GM04504 (cell line): ENCODE results near the gene XYLT1.
"Not testable (repeated sequence)": the region's sequence is repeated elsewhere in the genome, so short reads cannot be mapped to it uniquely, and the experiment has no call there.

Experiments used
- DNase-seq: peaks from one replicate; pipeline ENCODE4 v3.0.0-alpha.2; 2012; ENCODE audit warnings: low read depth

XYLT1 gene

DNA sequence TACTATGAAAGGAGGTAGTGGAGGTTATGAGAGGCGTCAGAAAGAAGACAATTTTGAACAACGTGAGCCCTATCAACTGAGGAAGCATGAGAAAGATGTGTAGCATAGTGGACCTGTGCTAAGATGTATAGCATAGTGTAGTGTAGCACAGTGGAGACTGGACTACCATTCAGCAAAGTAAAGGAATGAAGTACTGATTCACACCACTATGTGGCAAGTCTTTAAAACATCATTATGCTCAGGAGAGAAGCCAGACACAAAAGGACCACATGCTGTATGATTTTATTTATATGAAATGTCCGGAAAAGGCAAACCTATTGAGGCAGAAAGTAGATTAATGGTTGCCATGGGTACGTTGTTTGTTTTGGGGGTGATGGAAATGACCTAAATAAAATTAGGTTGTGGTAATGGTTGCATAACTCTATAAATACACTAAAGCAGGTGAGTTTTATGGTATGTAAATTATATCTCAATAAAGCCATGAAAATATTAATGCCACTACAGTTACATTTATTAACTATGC lies 20.4 kb upstream of the XYLT1 start:
- DNase-seq, result no peak

- no peak for DNase-seq
Observed at GRCh38 chr16:17488506-17488905, 17.7 kb upstream of the XYLT1 start.

- DNase-seq, result no peak
Observed at GRCh38 chr16:17483351-17483750, 12.6 kb upstream of the XYLT1 start.

DNA sequence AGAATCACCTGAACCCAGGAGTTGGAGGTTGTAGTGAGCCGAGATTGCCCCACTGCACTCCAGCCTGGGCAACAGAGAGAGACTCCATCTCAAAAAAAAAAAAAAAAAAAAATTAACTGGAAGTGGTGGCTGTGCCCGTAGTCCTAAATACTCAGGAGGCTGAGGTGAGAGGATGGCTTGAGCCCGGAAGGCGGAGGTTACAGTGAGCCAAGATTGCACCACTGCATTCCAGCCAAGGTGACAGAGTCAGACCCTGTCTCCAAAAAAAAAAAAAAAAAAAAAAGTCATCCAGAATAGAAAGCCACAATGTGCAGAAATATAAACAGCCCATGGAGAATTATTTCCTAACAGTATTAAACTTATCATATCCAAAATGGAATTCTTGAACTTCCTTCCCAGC lies 11.6 kb upstream of the XYLT1 start:
- DNase-seq, result not testable (repeated sequence)

- DNase-seq, result no peak
Observed at GRCh38 chr16:17481736-17482135, 11.0 kb upstream of the XYLT1 start.

GRCh38 chr16:17477260-17477545 lies 6.4 kb upstream of the XYLT1 start:
- not testable (repeated sequence) for DNase-seq

GRCh38 chr16:17476414-17477259 lies 5.9 kb upstream of the XYLT1 start:
- no peak for DNase-seq

DNA sequence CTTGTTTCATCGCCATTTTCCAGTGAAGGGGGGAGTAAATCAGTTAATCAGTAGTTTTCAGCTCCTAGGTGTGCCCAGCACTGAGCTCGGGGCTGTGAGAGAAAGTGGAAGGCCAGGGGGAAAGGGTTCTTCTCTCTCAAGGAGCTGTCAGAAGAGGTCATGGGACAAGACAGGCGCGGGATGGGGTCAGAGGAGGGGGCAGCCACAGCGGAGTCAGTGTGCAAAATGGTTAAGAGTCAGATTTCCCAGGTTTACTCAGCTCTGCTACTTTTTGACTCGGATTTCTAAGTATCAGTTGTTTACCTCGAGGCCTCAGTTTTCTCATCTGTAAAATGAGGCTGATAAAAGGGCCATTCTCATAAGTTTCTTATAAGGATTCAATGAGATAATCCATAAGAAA lies 4.3 kb upstream of the XYLT1 start:
- no peak for DNase-seq

DNA sequence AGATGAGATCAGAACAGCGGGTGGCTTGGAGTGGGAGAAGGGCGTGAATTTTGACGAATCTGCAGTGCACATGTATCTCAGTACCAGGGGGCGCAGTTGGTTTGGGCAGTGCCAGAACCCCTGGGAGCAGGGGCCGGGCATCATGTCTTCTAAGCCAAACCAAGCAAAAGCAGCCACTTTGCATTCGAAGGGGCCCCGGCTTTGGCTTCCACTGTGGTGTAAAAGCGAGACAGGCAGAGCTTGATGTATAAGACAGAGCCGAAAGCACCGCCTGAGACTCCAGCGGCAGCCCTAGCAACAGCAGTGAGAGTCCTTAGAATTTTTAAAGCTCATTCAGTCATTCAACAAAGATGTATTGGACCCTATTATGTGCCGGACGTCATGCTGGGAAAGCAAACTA lies 3.8 kb upstream of the XYLT1 start:
- no peak for DNase-seq

GRCh38 chr16:17474037-17474436 lies 3.3 kb upstream of the XYLT1 start:
- DNase-seq, result no peak

- peak; percentile 48 for DNase-seq
Observed at GRCh38 chr16:17471719-17472461, 1.1 kb upstream of the XYLT1 start.

GRCh38 chr16:17470182-17470907 lies 415 bp downstream of the XYLT1 start:
- DNase-seq, result no peak

GRCh38 chr16:17469741-17470181 lies 999 bp downstream of the XYLT1 start:
- no peak for DNase-seq

- DNase-seq, result peak; percentile 53
Observed at GRCh38 chr16:17469011-17469740, 1.6 kb downstream of the XYLT1 start.

GRCh38 chr16:17468611-17469010 lies 2.1 kb downstream of the XYLT1 start:
- no peak for DNase-seq

GRCh38 chr16:17467923-17468540 lies 2.7 kb downstream of the XYLT1 start:
- no peak for DNase-seq

GRCh38 chr16:17466876-17467275 lies 3.9 kb downstream of the XYLT1 start:
- DNase-seq, result no peak

DNA sequence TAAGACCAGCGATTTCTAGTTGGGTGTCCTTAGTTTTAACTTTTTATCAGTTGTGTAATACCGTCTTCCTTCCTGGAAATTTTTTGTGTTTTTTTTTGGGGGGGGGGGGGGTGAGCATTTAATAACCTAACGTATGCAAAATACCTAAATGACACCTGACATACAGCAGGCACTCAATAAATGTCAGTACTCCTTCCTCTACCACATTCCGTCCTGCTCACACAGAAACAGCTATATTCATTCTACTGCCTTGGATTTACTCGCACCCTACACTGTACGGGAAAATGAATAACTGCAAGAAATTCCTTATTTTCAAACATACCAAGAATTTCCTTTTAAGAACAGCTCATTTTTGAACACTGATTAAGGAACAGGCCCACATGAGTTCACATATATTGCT lies 5.3 kb downstream of the XYLT1 start:
- no peak for DNase-seq

GRCh38 chr16:17463335-17463734 lies 7.4 kb downstream of the XYLT1 start:
- DNase-seq, result no peak

- no peak for DNase-seq
Observed at GRCh38 chr16:17461951-17462729, 8.6 kb downstream of the XYLT1 start.

GRCh38 chr16:17460890-17461289 lies 9.9 kb downstream of the XYLT1 start:
- DNase-seq, result no peak
